HG02840 (cell line): ENCODE data around the gene EMSY.

ENCODE experiments used
- ATAC-seq: cut with Tn5 transposase; IDR thresholded peaks from one replicate; pipeline ENCODE4 v1.9.1; 2021; ENCODE audit warnings: mild to moderate bottlenecking, moderate library complexity, moderate number of reproducible peaks; ENCODE audit not compliant: unreplicated experiment, low FRiP score

Gene EMSY

GRCh38 chr11:76512851-76513653 lies 68.2 kb downstream of the EMSY start:
- no peak for ATAC-seq

GRCh38 chr11:76513654-76514034 lies 68.8 kb downstream of the EMSY start:
- no peak for ATAC-seq

- no peak for ATAC-seq
Measured at GRCh38 chr11:76515494-76515893, 70.7 kb downstream of the EMSY start.

- no peak for ATAC-seq
Measured at GRCh38 chr11:76523147-76523546, 78.3 kb downstream of the EMSY start.

- ATAC-seq: no peak
Measured at GRCh38 chr11:76523786-76524436, 79.1 kb downstream of the EMSY start.

- ATAC-seq: no peak
Measured at GRCh38 chr11:76524461-76524860, 79.6 kb downstream of the EMSY start.

GRCh38 chr11:76524919-76525318 lies 80.1 kb downstream of the EMSY start:
- no peak for ATAC-seq

- no peak for ATAC-seq
Measured at GRCh38 chr11:76526878-76527277, 82.1 kb downstream of the EMSY start.

- no peak for ATAC-seq
Measured at GRCh38 chr11:76542436-76542835, 97.6 kb downstream of the EMSY start.

- ATAC-seq: no peak
Measured at GRCh38 chr11:76543006-76543703, 98.3 kb downstream of the EMSY start.

GRCh38 chr11:76550781-76551180 lies 106.0 kb downstream of the EMSY start:
- no peak for ATAC-seq

- ATAC-seq: no peak
Measured at GRCh38 chr11:76551400-76551799, 106.6 kb downstream of the EMSY start.

- no peak for ATAC-seq
Measured at GRCh38 chr11:76552987-76553386, 108.2 kb downstream of the EMSY start.

- no peak for ATAC-seq
Measured at GRCh38 chr11:76553554-76554476, 109.0 kb downstream of the EMSY start.

- no peak for ATAC-seq
Measured at GRCh38 chr11:76554767-76555166, 109.9 kb downstream of the EMSY start.

- ATAC-seq: no peak
Measured at GRCh38 chr11:76557466-76557865, 112.6 kb downstream of the EMSY start.

GRCh38 chr11:76558473-76558872 lies 113.7 kb downstream of the EMSY start:
- no peak for ATAC-seq

- ATAC-seq: no peak
Measured at GRCh38 chr11:76558891-76559290, 114.1 kb downstream of the EMSY start.

- ATAC-seq: no peak
Measured at GRCh38 chr11:76559346-76559745, 114.5 kb downstream of the EMSY start.

GRCh38 chr11:76560219-76560618 lies 115.4 kb downstream of the EMSY start:
- no peak for ATAC-seq
